Choroid plexus epithelial cell (primary cell): ENCODE data around the gene PDP2.

Source experiments
- DNase-seq: peaks from one replicate; pipeline ENCODE4 v3.0.0-alpha.2; 2010; ENCODE audit warnings: low read depth
- H3K4me3 ChIP-seq: 2 replicates; pipeline ENCODE4 v1.5.1; 2011; ENCODE audit warnings: low read depth, mild to moderate bottlenecking, control low read depth, low read length, moderate library complexity
- TF ChIP-seq, protein P1 (sequence below): conservative IDR thresholded peaks from 2 replicates; pipeline ENCODE4 v1.5.1; 2011; ENCODE audit warnings: low read depth, mild to moderate bottlenecking, control low read depth, inconsistent platforms, low read length, moderate library complexity

Gene PDP2

DNA sequence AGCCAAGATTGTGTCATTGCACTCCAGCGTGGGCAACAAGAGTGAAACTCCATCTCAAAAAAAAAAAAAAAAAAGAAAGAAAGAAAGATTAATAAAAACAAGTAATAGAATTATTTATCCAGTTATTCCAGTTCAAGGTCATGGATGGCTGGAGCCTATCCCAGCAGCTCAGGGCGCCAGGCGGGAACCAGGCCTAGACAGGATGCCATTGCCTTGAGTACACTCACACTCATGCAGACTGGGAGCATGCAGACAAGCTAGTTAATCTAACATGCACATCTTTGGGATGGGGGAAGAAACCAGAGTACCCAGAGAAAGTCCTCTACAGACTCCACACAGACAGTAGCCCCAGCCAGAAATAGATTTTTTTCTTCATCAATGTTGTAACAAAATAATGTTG is 17.9 kb downstream of the PDP2 start:
- TF ChIP-seq, protein P1, sequence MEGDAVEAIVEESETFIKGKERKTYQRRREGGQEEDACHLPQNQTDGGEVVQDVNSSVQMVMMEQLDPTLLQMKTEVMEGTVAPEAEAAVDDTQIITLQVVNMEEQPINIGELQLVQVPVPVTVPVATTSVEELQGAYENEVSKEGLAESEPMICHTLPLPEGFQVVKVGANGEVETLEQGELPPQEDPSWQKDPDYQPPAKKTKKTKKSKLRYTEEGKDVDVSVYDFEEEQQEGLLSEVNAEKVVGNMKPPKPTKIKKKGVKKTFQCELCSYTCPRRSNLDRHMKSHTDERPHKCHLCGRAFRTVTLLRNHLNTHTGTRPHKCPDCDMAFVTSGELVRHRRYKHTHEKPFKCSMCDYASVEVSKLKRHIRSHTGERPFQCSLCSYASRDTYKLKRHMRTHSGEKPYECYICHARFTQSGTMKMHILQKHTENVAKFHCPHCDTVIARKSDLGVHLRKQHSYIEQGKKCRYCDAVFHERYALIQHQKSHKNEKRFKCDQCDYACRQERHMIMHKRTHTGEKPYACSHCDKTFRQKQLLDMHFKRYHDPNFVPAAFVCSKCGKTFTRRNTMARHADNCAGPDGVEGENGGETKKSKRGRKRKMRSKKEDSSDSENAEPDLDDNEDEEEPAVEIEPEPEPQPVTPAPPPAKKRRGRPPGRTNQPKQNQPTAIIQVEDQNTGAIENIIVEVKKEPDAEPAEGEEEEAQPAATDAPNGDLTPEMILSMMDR, result no peak
- DNase-seq, result no peak
- no peak overlapping the region for H3K4me3 ChIP-seq

DNA sequence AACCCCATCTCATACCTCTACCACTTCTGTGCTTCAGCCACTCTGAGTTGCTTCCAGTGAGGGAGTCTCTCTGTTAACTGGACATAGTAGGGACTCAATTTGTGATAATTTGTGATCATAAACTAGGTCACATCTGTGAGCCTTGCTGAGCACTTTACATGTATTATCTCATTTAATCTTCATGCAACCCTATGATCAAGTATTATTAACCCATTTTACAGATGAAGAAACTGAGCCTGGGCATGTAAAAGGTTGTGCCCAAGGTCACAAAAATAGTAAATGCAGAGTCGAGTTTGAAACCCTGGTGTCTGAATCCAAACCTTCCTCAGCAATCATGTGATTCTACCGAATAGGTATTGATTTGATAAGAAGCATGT is 18.6 kb downstream of the PDP2 start:
- TF ChIP-seq, protein P1, result no peak
- DNase-seq, result no peak

DNA sequence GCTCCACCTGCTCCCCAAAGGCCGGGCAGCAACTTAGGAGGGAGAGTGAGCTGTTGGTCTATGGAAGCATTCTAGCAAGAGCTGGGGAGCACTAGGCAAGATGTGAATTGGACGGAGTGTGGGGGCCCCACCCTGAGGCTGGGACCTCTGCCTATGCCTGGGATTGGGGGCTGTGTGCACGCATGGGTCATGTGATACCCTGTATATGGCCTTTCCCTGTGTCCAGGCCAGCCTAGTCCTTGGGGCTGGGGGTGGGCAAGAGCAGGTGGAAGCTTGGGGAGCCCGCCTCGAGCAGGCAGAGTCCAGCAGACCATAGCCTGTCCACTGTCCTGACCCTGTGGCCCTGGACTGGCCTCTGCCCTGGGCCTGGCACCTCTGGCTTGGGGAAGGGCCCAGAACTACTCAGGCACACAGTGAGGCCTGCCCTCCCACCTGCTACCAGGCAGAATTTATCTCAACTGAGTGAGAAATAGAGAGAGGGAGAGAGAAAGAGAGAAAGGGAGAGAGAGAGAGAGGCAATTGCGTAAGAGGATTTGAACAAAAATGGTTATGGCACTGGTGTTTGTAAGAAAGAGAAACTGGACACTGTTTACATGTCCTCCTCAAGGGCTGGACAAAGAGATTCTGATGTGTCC is 19.1 kb downstream of the PDP2 start:
- H3K4me3 ChIP-seq, result no peak overlapping the region
- DNase-seq, result peak; percentile 65
- TF ChIP-seq, protein P1, result no peak

More for the DNA sequence above, 18.6 kb downstream of the PDP2 start:
- no peak overlapping the region for H3K4me3 ChIP-seq

DNA sequence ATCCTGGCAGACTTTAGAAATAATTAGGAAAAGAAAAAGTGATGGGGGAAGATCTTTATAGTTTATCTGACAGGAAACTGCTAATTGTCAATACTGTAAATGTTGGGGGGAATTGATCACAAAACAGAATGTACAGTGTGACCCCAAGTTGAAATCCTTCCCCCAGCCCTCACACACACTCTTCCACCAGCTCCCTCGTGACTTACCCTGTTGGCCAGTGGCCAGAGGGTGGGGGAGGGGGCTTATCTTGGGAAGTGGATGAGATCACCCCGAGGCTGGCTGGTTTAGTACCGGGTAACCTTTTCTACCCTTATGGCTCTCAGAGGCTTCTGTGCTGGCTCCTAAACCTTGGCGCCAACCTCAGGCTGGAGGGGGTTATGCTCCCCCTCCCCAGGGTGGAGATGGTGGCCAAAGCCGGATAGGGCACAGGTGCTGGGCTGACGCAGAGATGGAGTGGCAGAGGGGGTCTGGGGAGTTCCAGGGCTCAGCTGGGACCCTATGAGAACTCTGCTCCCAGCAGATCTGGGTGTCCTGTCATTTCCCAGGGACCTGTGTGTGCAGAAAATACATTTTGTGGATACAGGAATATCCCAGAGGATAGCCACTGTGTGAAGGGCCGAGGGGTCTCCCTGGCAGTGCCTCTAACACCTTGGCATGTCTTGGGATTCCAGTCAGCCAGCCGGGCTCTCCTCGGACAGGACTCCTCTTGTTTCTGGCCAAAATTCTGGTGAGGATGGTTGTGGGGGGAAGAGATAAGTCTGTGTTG is 19.8 kb downstream of the PDP2 start:
- TF ChIP-seq, protein P1, result no peak
- DNase-seq, result peak; percentile 71

DNA sequence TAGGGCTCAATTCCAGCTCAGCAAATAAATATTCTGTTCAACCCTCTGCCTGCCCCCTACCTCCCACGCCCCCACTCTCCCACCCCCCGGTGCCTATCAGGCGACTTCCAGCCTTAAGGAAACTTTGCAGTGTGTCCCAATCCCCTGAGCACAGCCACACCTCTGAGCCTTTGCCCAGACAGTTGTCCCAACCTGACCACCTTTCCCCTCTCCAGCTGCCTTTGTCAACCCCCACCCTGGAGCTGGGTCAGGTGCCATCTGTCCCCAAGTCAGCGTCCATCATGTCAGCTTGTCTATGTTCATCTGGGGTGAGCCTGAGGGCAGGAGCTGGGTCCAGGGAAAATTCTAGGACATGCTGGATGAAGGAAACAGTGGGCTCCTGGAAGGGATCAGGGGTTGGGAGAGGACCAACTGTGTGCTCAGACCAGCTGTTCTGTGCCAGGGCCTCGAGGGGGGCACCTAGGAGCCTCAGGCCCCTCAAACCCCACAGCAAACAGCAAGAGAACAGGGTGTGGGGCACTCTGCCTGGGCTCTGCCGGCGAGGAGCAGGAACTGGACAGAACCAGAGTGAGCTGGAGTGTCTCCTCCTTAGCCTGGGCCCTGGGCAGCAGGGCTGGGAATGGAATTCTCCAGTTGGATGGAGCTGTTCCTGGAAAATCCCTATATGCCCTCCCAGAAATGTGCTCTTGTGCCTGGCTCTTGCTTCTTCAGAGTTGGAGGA is 20.6 kb downstream of the PDP2 start:
- no peak overlapping the region for H3K4me3 ChIP-seq
- TF ChIP-seq, protein P1, result no peak
- DNase-seq, result no peak

More for the DNA sequence above, 19.8 kb downstream of the PDP2 start:
- no peak overlapping the region for H3K4me3 ChIP-seq

DNA sequence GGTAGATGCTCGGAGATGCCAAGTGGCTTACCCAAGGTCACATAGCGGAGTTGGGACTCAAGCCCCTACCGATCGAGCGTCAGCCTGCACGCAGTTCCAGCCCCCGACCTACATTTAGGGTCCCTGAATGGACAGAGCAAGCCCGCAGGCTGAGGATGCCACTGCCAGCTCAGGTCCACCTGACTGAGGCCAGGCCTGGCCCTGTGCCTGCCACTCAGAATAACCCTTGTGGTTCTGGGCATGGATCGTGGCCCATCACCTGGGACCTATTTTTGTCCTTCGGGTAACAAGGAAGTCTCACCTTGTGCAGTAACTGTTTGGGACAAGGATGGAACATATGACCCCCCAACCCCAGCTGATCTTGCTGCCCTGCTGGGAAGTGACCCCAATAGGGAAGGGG is 21.3 kb downstream of the PDP2 start:
- TF ChIP-seq, protein P1, result no peak
- DNase-seq, result no peak
- no peak overlapping the region for H3K4me3 ChIP-seq
